HEK293T (cell line): ENCODE data around the gene SMKR1.
"Not testable (repeated sequence)": the region's sequence is repeated elsewhere in the genome, so short reads cannot be mapped to it uniquely, and the experiment has no call there.

ENCODE experiments used
- CTCF ChIA-PET: fragments of 350-600 bp; formaldehyde crosslinking; extraction: SDS; loops from one replicate; lab custom pipeline; 2021; ENCODE audit warnings: antibody characterized with exemption, inconsistent platforms; lab: Yijun Ruan, JAX
- POLR2A ChIA-PET: fragments of 350-600 bp; formaldehyde crosslinking; extraction: SDS; loops from one replicate; lab custom pipeline; 2020; ENCODE audit warnings: antibody characterized with exemption, inconsistent platforms; lab: Yijun Ruan, JAX
- DNase-seq: peaks from one replicate; pipeline ENCODE4 v3.0.0; 2012; ENCODE audit warnings: mixed read lengths; ENCODE audit errors: extremely low spot score
- ARNT ChIP-seq: fragments of 450-650 bp; IDR thresholded peaks from 2 replicates; pipeline ENCODE4 v1.6.1; 2017; ENCODE audit warnings: mild to moderate bottlenecking
- BHLHE40 ChIP-seq: fragments of 450-650 bp; IDR thresholded peaks from 2 replicates; pipeline ENCODE4 v1.6.1; 2016; ENCODE audit warnings: mild to moderate bottlenecking, moderate library complexity, borderline replicate concordance
- CTBP1 ChIP-seq: fragments of 450-650 bp; IDR thresholded peaks from 2 replicates; pipeline ENCODE4 v1.6.1; 2016; ENCODE audit warnings: borderline replicate concordance
- ELF4 ChIP-seq: fragments of 450-650 bp; IDR thresholded peaks from 2 replicates; pipeline ENCODE4 v1.6.1; 2017; ENCODE audit warnings: antibody characterized with exemption
- FOXA1 ChIP-seq: fragments of 450-650 bp; IDR thresholded peaks from 2 replicates; pipeline ENCODE4 v1.6.1; 2016; ENCODE audit warnings: mild to moderate bottlenecking
- FOXK2 ChIP-seq: fragments of 450-650 bp; IDR thresholded peaks from 2 replicates; pipeline ENCODE4 v1.6.1; 2016; ENCODE audit warnings: mild to moderate bottlenecking
- FOXM1 ChIP-seq: fragments of 450-650 bp; IDR thresholded peaks from 2 replicates; pipeline ENCODE4 v1.6.1; 2017; ENCODE audit warnings: mild to moderate bottlenecking, borderline replicate concordance
- HDGF ChIP-seq: fragments of 450-650 bp; IDR thresholded peaks from 2 replicates; pipeline ENCODE4 v1.6.1; 2017; ENCODE audit warnings: antibody characterized with exemption, borderline replicate concordance
- L3MBTL2 ChIP-seq: fragments of 450-650 bp; conservative IDR thresholded peaks from 2 replicates; pipeline ENCODE4 v1.6.1; 2016; ENCODE audit warnings: mild to moderate bottlenecking
- LEF1 ChIP-seq: fragments of 450-650 bp; IDR thresholded peaks from 2 replicates; pipeline ENCODE4 v1.6.1; 2017; ENCODE audit warnings: mild to moderate bottlenecking, borderline replicate concordance
- NFRKB ChIP-seq: fragments of 450-650 bp; IDR thresholded peaks from 2 replicates; pipeline ENCODE4 v1.6.1; 2016; ENCODE audit warnings: mild to moderate bottlenecking, moderate library complexity
- PKNOX1 ChIP-seq: fragments of 450-650 bp; IDR thresholded peaks from 2 replicates; pipeline ENCODE4 v1.6.1; 2016
- SP1 ChIP-seq: fragments of 450-650 bp; IDR thresholded peaks from 2 replicates; pipeline ENCODE4 v1.6.1; 2017
- SUZ12 ChIP-seq: fragments of 450-650 bp; IDR thresholded peaks from 2 replicates; pipeline ENCODE4 v1.6.1; 2016; ENCODE audit warnings: mild to moderate bottlenecking
- TARDBP ChIP-seq: fragments of 450-650 bp; IDR thresholded peaks from 2 replicates; pipeline ENCODE4 v1.6.1; 2016
- ZNF384 ChIP-seq: fragments of 450-650 bp; IDR thresholded peaks from 2 replicates; pipeline ENCODE4 v1.6.1; 2016

SMKR1 gene

GRCh38 chr7:129517931-129518330 is 15.6 kb downstream of the SMKR1 start:
- DNase-seq: no peak
- ChIA-PET CTCF (interaction anchor here (0.6 kb wide), 1 partner anchor 307 kb away, joined by 3 read pairs; no protein-coding TSS in a partner anchor), POLR2A (no interaction called here)
- TF ChIP-seq TARDBP (no peak), BHLHE40 (no peak), ARNT (no peak), ELF4 (no peak), ZNF384 (no peak), CTBP1 (no peak), SP1 (no peak), LEF1 (no peak), HDGF (no peak), NFRKB (no peak), SUZ12 (no peak), L3MBTL2 (no peak), FOXM1 (no peak), FOXK2 (no peak)

- POLR2A ChIA-PET: no interaction called here
- TF ChIP-seq FOXK2 (no peak), HDGF (no peak), BHLHE40 (no peak), SP1 (no peak), LEF1 (no peak)
- CTCF ChIA-PET: no interaction called here
- no peak for DNase-seq
Observed at GRCh38 chr7:129519464-129519863, 17.1 kb downstream of the SMKR1 start.

- ChIA-PET CTCF (no interaction called here), POLR2A (interaction anchor here (0.6 to 1.3 kb wide), 2 partner anchors 10 to 277 kb away, joined by 3 read pairs; no protein-coding TSS in a partner anchor)
- DNase-seq: no peak
- TF ChIP-seq CTBP1: no peak
- no peak for TF ChIP-seq L3MBTL2
- TF ChIP-seq ARNT: no peak
- TF ChIP-seq TARDBP: no peak
- no peak for TF ChIP-seq NFRKB
- no peak for TF ChIP-seq HDGF
- no peak for TF ChIP-seq FOXA1
- no peak for TF ChIP-seq ZNF384
- TF ChIP-seq ELF4: no peak
- TF ChIP-seq SP1: no peak
- TF ChIP-seq LEF1: no peak
- TF ChIP-seq SUZ12: no peak
- TF ChIP-seq FOXK2: no peak
- no peak for TF ChIP-seq PKNOX1
- TF ChIP-seq BHLHE40: no peak
- TF ChIP-seq FOXM1: no peak
Observed at GRCh38 chr7:129522088-129522970, 20.0 kb downstream of the SMKR1 start.

- ChIA-PET CTCF (no interaction called here), POLR2A (interaction anchor here (1.3 kb wide), 1 partner anchor 9 kb away, joined by 3 read pairs; no protein-coding TSS in a partner anchor)
- DNase-seq: no peak
- TF ChIP-seq FOXM1 (no peak), NFRKB (no peak), FOXK2 (no peak), LEF1 (no peak), CTBP1 (no peak), SUZ12 (no peak), BHLHE40 (no peak), FOXA1 (no peak), ARNT (no peak), SP1 (no peak), ZNF384 (no peak), L3MBTL2 (no peak)
Observed at GRCh38 chr7:129522971-129523340, 20.6 kb downstream of the SMKR1 start.

- CTCF ChIA-PET: interaction anchor here (0.6 kb wide), 1 partner anchor 10 kb away, joined by 4 read pairs; no protein-coding TSS in a partner anchor
- no peak for DNase-seq
- no peak for TF ChIP-seq ELF4
- no peak for TF ChIP-seq ZNF384
- TF ChIP-seq BHLHE40: no peak
- POLR2A ChIA-PET: no interaction called here
Observed at GRCh38 chr7:129523924-129524323, 21.6 kb downstream of the SMKR1 start.

GRCh38 chr7:129524405-129524804 is 22.1 kb downstream of the SMKR1 start:
- POLR2A ChIA-PET, DNase-seq: not testable (repeated sequence)
- CTCF ChIA-PET: interaction anchor here (0.6 to 0.8 kb wide), 3 partner anchors 10 to 181 kb away, joined by 3 to 4 read pairs (median 3); no protein-coding TSS in a partner anchor
- TF ChIP-seq ZNF384: peak; percentile 87

GRCh38 chr7:129525225-129525862 is 23.0 kb downstream of the SMKR1 start:
- TF ChIP-seq FOXK2 (no peak), SUZ12 (no peak), HDGF (no peak), ZNF384 (no peak), SP1 (no peak), FOXM1 (no peak)
- DNase-seq: no peak
- ChIA-PET CTCF (interaction anchor here (0.6 to 0.8 kb wide), 4 partner anchors 12 to 182 kb away, joined by 3 to 5 read pairs (median 4); no protein-coding TSS in a partner anchor), POLR2A (no interaction called here)
